ENCODE data around the gene GFRA1.

- TF ChIP-seq CTCF (IDR thresholded peaks at IDR 0.05; ENCODE audit: insufficient read depth, low read length, poor library complexity, severe bottlenecking) (no peak), EZH2phosphoT487 (conservative IDR thresholded peaks at IDR 0.05; ENCODE audit: low read length) (no peak)
Measured at GRCh38 chr10:116171505-116171904, 101.5 kb downstream of the GFRA1 start.
